NCI-H2227 treated with DMSO at 0.1 percent for 48 hours (cell line): Measurements from ENCODE around the gene RBM42.
"Not testable (repeated sequence)": the region's sequence is repeated elsewhere in the genome, so short reads cannot be mapped to it uniquely, and the experiment has no call there.

Experiments
- DNase-seq: peaks from one replicate; lab custom pipeline; 2025; lab: John Stamatoyannopoulos, UW

The RBM42 gene

GRCh38 chr19:35650581-35650980 lies 21.7 kb downstream of the RBM42 start:
- no peak for DNase-seq

GRCh38 chr19:35654828-35655227 lies 26.0 kb downstream of the RBM42 start:
- DNase-seq, result not testable (repeated sequence)

GRCh38 chr19:35655600-35655999 lies 26.8 kb downstream of the RBM42 start:
- DNase-seq, result no peak

GRCh38 chr19:35656700-35657099 lies 27.9 kb downstream of the RBM42 start:
- no peak for DNase-seq

GRCh38 chr19:35657904-35658700 lies 29.3 kb downstream of the RBM42 start:
- no peak for DNase-seq

- DNase-seq, result no peak
Observed at GRCh38 chr19:35661995-35662340, 33.1 kb downstream of the RBM42 start.

GRCh38 chr19:35663981-35664380 lies 35.1 kb downstream of the RBM42 start:
- DNase-seq, result no peak

GRCh38 chr19:35665157-35665556 lies 36.3 kb downstream of the RBM42 start:
- no peak for DNase-seq

GRCh38 chr19:35665604-35666003 lies 36.8 kb downstream of the RBM42 start:
- no peak for DNase-seq

- no peak for DNase-seq
Observed at GRCh38 chr19:35666251-35666913, 37.5 kb downstream of the RBM42 start, which contains the start of gene UPK1A. TSS of gene UPK1A (plus strand) at chr19:35666517. CDS start at chr19:35666813, 296 bp downstream.

- no peak for DNase-seq
Observed at GRCh38 chr19:35669566-35669965, 40.7 kb downstream of the RBM42 start.

GRCh38 chr19:35669974-35670373 lies 41.1 kb downstream of the RBM42 start:
- DNase-seq, result no peak

- DNase-seq, result no peak
Observed at GRCh38 chr19:35670686-35671085, 41.9 kb downstream of the RBM42 start.

GRCh38 chr19:35671818-35672217 lies 43.0 kb downstream of the RBM42 start:
- DNase-seq, result no peak

GRCh38 chr19:35673121-35673804 lies 44.4 kb downstream of the RBM42 start:
- DNase-seq, result peak; percentile 99

- DNase-seq, result no peak
Observed at GRCh38 chr19:35675589-35676140, 46.8 kb downstream of the RBM42 start.
